Keratinocyte (primary cell): ENCODE measurements around the gene AJAP1.

Source experiments
- CTCF ChIP-seq, 3 experiments: IDR thresholded peaks in 1 of 3; conservative IDR thresholded peaks in 1 of 3; optimal IDR thresholded peaks in 1 of 3; 2 replicates in 2 of 3; 3 replicates in 1 of 3; pipeline versions ENCODE3 to v1.5.1; 2011; ENCODE audit warnings: low read length in 3 of 3, mild to moderate bottlenecking in 3 of 3, moderate library complexity in 2 of 3, control low read depth in 1 of 3, inconsistent platforms in 1 of 3; ENCODE audit not compliant: insufficient read depth in 2 of 3; ENCODE audit errors: extremely low read depth in 1 of 3
- EZH2 ChIP-seq: IDR thresholded peaks from one replicate; pipeline ENCODE4 v1.6.1; 2012; ENCODE audit warnings: inconsistent platforms, mild to moderate bottlenecking, low read length, moderate library complexity

DNA sequence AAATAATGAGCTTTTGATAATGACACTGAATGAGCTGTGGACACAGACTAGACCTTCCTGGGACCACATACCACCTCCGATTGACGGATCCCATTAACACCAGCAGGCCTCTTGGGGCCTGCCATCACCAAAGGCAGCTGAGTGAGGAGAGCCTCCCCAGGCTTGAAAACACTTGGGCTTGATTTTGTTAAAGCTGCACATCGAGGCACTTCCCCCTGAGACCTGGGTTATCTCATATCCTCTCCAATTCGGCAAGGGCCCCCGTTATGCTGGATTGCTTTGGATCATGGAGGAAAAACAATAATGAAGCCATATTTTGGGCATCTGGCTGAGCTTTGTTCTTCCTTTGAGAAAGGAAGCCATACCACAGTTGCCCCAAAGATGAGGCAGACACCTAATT is 143.0 kb downstream of the AJAP1 start:
- TF ChIP-seq CTCF (optimal IDR thresholded peaks at IDR 0.05 in 1 of 3, IDR thresholded peaks at IDR 0.05 in 1 of 3, conservative IDR thresholded peaks at IDR 0.05 in 1 of 3; ENCODE audit: extremely low read depth in 1 of 3, insufficient read depth in 2 of 3, low read length in 3 of 3) = no peak
- no peak for TF ChIP-seq EZH2
